Stimulated activated naive CD4-positive, alpha-beta T cell treated with Interleukin-2 at 50 U/mL for 16 hours (primary cell): ENCODE results near the gene METTL16.

Experiments
- DNase-seq: peaks from one replicate; lab custom pipeline; 2025; lab: John Stamatoyannopoulos, UW

Gene METTL16

GRCh38 chr17:2414446-2415064 lies 97.1 kb downstream of the METTL16 start:
- DNase-seq, result no peak

DNA sequence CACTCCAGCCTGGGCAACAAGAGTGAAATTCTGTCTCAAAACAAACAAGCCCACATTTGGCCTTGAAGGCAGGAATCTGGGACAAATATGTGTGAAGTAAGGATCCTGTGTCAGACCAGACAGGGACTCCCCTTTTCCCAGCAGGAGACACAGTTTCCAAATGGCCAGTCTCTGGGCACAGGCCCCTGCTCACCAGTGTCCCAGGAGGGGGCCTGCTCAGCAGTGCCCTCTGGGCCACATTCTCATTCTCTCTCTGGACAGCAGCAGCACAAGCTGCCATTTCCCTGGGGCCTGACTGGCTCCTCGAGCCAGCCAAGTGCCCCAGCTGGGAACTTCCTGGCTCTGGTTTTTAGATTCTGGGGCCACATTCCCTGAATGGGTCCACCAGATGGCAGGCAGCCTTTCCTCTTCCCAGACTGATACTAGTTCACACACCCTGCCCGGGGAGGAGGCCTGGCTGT lies 99.1 kb downstream of the METTL16 start:
- no peak for DNase-seq

DNA sequence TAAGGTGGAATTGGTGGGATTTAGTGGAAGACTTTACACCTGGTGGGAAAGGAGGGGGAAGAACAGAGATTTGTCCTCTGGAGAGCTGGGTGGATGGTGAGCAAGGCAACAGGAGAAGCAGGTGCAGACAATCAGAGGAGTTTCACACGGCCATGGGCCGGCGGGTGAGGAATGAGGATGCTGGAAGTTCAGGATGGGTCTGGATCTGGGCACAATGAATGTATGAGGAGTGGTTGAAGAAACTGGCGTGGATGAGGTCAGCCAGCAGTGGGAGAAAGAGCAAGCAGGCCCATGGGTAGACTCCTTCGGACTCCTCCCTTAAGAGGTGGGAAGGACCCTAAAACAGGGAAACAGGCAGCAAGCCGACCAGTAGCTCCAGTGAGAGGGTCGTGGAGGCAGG lies 100.7 kb downstream of the METTL16 start:
- no peak for DNase-seq

DNA sequence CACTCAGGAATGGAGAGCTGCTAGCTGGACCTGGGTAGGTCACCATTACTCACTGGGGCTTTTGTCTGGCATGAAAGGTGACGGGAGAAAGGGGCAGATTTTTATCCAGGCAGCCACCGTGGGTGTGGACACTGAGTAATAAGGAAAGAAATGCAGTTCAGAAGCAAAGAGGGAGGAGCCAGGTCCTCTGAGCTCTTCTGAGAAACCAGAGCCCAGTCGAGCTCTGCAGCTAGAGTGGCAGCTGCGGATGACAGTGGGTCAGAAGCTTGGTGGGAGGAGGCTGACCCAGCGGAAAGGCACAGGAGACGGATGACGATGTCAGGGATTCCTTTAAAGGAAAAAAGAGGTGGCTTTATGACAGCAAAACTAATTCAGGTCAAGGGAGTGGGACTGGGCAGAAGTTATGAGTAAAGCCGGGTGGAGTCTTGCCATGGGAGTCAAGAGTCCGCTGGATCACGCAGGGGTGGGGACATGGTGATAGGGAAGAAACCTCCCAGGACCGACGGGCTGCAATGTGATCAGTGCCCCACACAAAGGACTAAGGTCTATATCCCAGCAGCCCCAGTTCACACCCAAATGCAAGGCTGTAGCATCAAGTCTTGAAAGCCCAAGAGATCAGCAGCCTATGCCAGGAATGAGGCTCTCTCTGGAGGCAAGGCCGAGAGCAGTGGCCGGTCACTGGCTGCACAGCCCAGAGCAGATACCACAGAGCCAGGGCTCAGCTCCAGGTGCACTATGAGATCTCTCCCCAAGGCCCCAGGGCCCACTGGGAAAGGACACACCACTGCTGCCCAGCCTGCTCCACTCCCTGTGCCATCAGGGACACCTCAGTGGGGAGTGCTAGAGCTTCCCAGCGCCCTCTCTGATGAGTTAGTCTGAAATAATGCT lies 104.5 kb downstream of the METTL16 start:
- DNase-seq, result no peak

GRCh38 chr17:2406271-2406902 lies 105.3 kb downstream of the METTL16 start:
- no peak for DNase-seq

DNA sequence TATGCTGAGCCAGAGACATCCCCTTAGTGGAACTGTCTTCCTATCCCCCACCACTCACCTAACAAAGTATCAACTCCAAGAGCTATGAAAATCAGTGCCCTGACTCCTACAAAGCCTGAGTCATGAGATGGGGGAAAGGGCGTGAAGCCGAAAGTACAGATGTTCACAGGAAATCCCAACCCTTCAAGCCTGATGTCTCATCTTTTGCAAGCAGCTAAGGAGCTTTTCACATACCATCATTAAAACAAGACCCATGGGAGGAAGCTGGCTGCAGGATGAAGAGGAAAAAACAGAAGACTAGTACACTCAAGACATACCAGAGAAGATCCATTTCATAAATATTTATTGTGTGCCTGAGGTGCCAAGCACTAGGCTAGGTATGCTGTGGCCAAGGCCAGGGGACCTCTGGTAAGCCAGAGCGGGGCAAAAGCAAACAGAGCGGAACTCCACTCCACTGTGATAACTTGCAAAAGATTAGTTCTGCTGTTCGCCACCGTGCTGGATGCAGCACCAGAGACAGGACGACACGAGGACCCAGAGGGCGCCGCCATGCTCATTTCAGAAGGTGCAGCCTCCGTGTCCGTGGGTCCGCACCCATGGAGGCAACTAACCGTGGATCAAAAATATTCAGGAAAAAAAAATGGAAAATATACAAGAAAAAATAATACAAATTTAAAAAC lies 106.3 kb downstream of the METTL16 start:
- DNase-seq, result no peak

DNA sequence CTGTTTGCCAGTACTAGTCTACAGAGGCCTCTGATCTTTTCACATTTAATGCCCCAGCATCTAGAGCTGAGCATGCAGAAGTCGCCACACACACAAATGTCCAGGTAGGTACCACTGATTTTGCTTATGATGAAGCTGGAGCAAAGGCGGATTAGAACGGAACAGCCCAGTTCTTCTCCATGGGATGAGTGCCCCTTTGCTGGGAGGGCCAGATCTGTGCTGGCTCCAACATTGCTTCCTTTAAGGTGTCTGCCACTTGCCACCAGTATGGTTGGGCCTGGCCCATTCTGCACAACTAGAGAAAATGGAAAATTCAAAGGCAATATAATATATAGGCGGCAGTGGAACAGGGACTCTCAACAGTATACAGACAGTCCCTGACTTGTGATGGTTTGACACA lies 108.6 kb downstream of the METTL16 start:
- no peak for DNase-seq

DNA sequence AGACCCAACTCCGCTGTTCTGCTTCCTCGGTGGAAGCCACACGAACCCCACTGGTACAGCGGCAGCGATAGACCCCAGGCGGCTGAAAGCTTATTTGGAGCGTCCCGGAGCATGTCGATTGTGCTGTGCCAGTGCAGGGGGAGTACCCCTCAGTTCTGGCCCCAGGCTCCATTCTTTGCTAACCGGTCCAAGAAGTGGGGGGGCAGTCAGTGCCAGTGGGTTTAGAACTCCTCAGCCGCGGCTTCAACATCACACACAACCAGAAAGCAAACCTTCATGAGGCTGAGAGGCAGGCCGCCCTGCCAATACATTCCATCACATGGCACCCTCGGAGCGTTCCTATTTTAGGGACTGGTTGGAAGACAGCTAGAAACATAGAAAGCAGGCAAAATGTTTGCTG lies 109.1 kb downstream of the METTL16 start:
- no peak for DNase-seq

DNA sequence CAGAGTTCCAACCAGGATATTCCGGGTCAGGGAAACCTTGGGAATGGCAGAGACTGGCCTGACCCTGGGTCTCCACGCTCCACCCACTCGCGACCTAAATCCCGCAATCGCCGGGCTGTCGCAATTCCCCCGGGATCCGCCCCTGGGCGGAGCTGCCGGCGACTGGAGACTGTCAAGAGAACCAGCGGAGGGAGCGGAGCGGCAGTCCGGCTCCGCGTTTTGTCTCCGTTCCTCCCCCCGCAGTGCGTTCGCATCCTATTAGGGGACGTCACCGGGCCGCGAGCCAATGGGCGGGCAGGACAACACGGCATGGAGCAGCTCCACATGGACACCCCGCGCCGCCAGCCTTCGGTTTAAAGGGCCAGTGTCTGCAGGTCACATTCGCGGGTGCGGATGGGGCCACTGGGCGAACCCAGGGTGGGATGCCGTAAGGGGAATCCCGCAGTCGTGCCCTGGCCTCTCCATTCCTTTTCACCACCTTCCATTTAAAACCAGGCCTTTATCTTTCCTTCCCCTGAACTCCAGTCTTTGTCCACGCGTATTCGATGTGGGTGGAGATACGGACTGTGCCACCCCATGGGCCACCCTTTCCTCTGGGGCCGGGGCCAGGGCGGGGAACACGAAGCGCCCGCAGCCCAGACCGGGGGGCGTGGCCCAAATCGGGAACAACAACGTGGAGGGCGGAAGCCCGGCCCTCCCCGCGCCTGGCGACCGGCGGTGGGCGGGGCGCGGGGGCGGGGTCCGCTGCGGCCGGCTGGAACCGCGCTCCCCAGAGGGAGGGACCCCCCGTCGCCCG lies 110.1 kb downstream of the METTL16 start:
- DNase-seq, result peak; percentile 99

GRCh38 chr17:2400877-2401425 lies 110.7 kb downstream of the METTL16 start, which contains the start of gene MNT:
Gene MNT, minus strand, starts transcription at chr17:2401060. Its CDS starts 348 bp downstream, at chr17:2400712.
- peak; percentile 94 for DNase-seq

- peak; percentile 50 for DNase-seq
These were observed 111.2 kb downstream of the METTL16 start for GRCh38 chr17:2400474-2400866.

GRCh38 chr17:2399572-2400473 lies 111.9 kb downstream of the METTL16 start:
- DNase-seq, result peak; percentile 91

DNA sequence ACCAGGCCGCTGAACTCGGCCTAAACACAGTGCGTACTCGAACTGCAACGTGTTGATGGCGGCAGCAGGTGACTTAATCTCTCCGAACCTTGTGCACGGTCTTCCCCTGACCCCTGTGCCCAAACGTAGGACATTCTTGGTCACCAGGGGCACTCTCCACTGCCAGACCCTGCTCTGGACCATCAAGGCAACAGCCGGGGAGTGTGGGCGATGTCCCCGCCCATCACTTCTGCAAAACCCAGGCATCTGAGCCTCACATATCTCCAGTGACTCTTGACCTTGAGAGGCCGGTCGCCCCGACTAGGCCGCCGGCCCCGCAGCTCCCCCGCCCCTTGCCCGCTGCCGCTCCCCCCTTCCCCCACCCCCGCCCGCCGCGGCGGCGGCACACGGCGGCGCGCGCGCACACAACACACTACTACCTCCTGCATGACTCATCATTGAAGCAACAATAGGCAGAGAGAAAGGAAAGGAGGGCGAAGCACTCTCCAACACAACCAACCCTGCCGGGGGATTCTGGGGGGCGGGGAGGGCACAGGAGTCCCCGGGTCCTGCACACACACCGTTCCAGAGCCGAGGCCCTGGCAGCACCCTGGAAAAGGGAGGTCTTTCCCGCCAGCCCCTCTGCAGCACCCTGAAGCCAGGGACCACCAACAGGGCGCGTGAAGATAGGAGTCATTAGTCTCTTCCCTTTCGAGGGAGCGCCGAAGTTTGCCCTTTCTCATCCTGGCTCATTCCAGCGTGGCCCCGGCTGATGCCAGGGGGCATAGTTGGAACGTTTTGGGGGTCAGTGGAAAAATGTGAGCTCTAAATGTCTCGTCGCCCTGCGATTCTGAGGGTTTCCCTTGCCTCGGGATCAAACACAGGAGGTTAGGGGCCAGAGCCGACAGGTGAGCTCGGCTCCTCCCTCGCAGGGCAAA lies 112.8 kb downstream of the METTL16 start:
- DNase-seq, result peak; percentile 48

DNA sequence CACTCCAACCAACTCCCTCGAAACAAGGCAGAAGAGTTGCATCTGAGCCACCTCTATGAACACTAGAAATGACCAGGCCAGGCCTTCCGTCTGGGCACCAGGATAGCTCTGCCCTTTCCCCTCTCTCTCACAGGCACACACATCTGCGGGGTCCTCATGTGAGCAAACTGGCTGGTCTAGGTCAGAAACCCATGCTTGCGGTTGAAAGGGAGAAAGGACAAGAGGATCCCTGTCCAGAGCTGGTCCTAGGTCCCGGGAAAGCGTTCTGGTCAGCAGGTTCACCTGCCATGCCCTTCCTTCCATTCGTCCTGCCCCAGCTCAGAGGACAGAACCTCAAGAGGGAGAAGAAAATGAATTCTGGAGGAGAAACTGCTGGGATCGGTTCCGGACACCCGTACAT lies 113.5 kb downstream of the METTL16 start:
- no peak for DNase-seq

GRCh38 chr17:2397247-2398171 lies 114.2 kb downstream of the METTL16 start:
- no peak for DNase-seq

GRCh38 chr17:2396568-2397246 lies 115.0 kb downstream of the METTL16 start:
- DNase-seq, result peak; percentile 10

DNA sequence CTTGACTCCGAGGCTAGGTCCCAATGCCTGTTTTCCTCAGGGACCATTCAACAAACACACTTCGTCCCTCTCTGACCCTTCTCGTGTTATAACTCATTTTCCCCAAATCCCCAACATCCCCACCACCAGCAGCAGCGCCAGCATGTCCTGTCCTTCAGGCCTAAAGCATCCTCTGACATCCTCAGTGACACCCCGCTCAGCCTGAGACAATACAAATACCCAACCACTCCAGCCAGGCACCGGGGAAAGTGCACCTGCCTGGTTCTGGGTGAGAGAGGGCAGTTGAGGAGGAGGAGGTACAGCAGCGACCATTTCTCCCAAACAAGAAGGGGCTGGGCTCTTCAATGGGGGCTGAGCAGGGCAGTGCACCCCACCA lies 115.5 kb downstream of the METTL16 start:
- DNase-seq, result no peak
